HepG2 (cell line): ENCODE data around the gene KIAA1614.

Source experiments
- TF ChIP-seq, protein P1 (sequence below): sonication (generic); formaldehyde crosslinking; IDR thresholded peaks from 2 replicates; pipeline ENCODE4 v1.4.0; 2020; ENCODE audit warnings: missing genetic modification reagents, borderline replicate concordance
- TF ChIP-seq, protein P2 (sequence below), 2 experiments: sonication (generic) in 1 of 2; formaldehyde crosslinking in 1 of 2; IDR thresholded peaks; 2 replicates each; pipeline versions ENCODE4 v1.5.1 to v1.6.1; 2011 to 2020; ENCODE audit warnings: borderline replicate concordance in 1 of 2, low read depth in 1 of 2, low read length in 1 of 2, mild to moderate bottlenecking in 1 of 2, missing genetic modification reagents in 1 of 2, moderate library complexity in 1 of 2

DNA sequence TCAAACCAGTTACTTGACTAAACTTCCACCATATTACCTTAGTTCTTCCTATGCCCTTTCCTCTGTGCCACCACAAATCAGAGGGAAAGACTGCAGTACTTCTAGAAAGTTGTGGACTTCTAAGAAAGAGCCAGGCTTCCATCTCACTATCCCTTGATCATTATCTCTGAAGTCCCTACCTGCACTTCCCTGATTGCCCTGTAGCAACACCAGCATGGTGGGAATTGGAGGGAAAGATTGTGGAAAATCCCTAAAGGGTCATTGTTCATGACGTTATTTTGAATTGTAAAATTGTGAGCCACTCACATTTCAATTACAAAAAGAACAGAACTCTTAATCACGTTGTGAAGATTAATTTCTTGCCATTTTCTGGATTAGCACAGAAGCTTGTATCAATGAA is 23.4 kb upstream of the KIAA1614 start:
- TF ChIP-seq, protein P1, sequence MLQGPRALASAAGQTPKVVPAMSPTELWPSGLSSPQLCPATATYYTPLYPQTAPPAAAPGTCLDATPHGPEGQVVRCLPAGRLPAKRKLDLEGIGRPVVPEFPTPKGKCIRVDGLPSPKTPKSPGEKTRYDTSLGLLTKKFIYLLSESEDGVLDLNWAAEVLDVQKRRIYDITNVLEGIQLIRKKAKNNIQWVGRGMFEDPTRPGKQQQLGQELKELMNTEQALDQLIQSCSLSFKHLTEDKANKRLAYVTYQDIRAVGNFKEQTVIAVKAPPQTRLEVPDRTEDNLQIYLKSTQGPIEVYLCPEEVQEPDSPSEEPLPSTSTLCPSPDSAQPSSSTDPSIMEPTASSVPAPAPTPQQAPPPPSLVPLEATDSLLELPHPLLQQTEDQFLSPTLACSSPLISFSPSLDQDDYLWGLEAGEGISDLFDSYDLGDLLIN: no peak
- TF ChIP-seq, protein P2, sequence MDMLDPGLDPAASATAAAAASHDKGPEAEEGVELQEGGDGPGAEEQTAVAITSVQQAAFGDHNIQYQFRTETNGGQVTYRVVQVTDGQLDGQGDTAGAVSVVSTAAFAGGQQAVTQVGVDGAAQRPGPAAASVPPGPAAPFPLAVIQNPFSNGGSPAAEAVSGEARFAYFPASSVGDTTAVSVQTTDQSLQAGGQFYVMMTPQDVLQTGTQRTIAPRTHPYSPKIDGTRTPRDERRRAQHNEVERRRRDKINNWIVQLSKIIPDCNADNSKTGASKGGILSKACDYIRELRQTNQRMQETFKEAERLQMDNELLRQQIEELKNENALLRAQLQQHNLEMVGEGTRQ (IDR thresholded peaks at IDR 0.05; ENCODE audit: low read depth, low read length): no peak
- TF ChIP-seq, protein P2 (CRISPR knock-in tag; IDR thresholded peaks at IDR 0.05; ENCODE audit: borderline replicate concordance): no peak
